Fibroblast of lung (primary cell): ENCODE measurements around the gene CAMKMT.
A peak's percentile ranks its signal among the peaks of the same experiment; 100 is the strongest.

Source experiments
- CTCF ChIP-seq, 2 donors: IDR thresholded peaks in 1 of 2; conservative IDR thresholded peaks in 1 of 2; 1 replicate in 1 of 2; 2 replicates in 1 of 2; pipeline ENCODE4 v1.5.1; 2011 to 2012; ENCODE audit warnings: low read length in 2 of 2, control low read depth in 1 of 2, inconsistent platforms in 1 of 2, low read depth in 1 of 2, mild to moderate bottlenecking in 1 of 2
- EZH2 ChIP-seq: IDR thresholded peaks from 2 replicates; pipeline ENCODE4 v1.5.1; 2012; ENCODE audit warnings: low read length, control low read depth, mild to moderate bottlenecking; ENCODE audit errors: missing control alignments

GRCh38 chr2:44768438-44769236 is 406.9 kb downstream of the CAMKMT start:
- TF ChIP-seq CTCF (conservative IDR thresholded peaks at IDR 0.05 in 1 of 2, IDR thresholded peaks at IDR 0.05 in 1 of 2; ENCODE audit: low read depth in 1 of 2, low read length in 2 of 2), result no peak
- peak; percentile 65 for TF ChIP-seq EZH2
